MM.1S (cell line): ENCODE data around the gene PPL.

Experiments used
- DNase-seq: peaks from one replicate; pipeline ENCODE4 v3.0.0-alpha.2; 2015
- H2AFZ ChIP-seq: fragments of 300-600 bp; sonication (generic); 2 replicates; pipeline ENCODE4 v1.6.0; 2016; ENCODE audit warnings: antibody characterized with exemption, low read length
- H3F3A ChIP-seq: fragments of 300-600 bp; sonication (generic); 2 replicates; pipeline ENCODE4 v1.6.1; 2016; ENCODE audit warnings: mild to moderate bottlenecking, antibody characterized with exemption, low read length, moderate library complexity, mixed read lengths; ENCODE audit not compliant: insufficient read depth
- H3K27ac ChIP-seq: fragments of 300-600 bp; sonication (generic); 2 replicates; pipeline ENCODE4 v1.5.1; 2016; ENCODE audit warnings: mild to moderate bottlenecking, low read length
- H3K27me3 ChIP-seq: fragments of 300-600 bp; sonication (generic); replicated peaks from 2 replicates; pipeline ENCODE4 v1.6.0; 2016; ENCODE audit warnings: low read length; ENCODE audit not compliant: insufficient read depth
- H3K36me3 ChIP-seq: fragments of 300-600 bp; sonication (generic); replicated peaks from 2 replicates; pipeline ENCODE4 v1.6.1; 2016; ENCODE audit warnings: mild to moderate bottlenecking, low read length, mixed read lengths; ENCODE audit not compliant: insufficient read depth
- H3K4me1 ChIP-seq: fragments of 300-600 bp; sonication (generic); 2 replicates; pipeline ENCODE4 v1.6.1; 2016; ENCODE audit warnings: low read length, mixed read lengths
- H3K4me2 ChIP-seq: fragments of 300-600 bp; sonication (generic); 2 replicates; pipeline ENCODE4 v1.6.0; 2016; ENCODE audit warnings: low read depth, low read length
- H3K4me3 ChIP-seq: fragments of 300-600 bp; sonication (generic); 2 replicates; pipeline ENCODE4 v1.5.1; 2016; ENCODE audit warnings: low read length, mixed read lengths
- H3K79me2 ChIP-seq: fragments of 300-600 bp; sonication (generic); 2 replicates; pipeline ENCODE4 v1.6.1; 2016; ENCODE audit warnings: mixed run types, low read length, mixed read lengths
- H3K9ac ChIP-seq: fragments of 300-600 bp; sonication (generic); 2 replicates; pipeline ENCODE4 v1.6.1; 2016; ENCODE audit warnings: low read length, mixed read lengths
- H3K9me2 ChIP-seq: fragments of 300-600 bp; sonication (generic); replicated peaks from 2 replicates; pipeline ENCODE4 v1.6.1; 2016; ENCODE audit warnings: mild to moderate bottlenecking, low read length, mixed read lengths; ENCODE audit not compliant: insufficient read depth
- H3K9me3 ChIP-seq: fragments of 300-600 bp; sonication (generic); replicated peaks from 2 replicates; pipeline ENCODE4 v1.6.1; 2016; ENCODE audit warnings: mild to moderate bottlenecking, low read length, mixed read lengths; ENCODE audit not compliant: insufficient read depth
- H4K20me1 ChIP-seq: fragments of 300-600 bp; sonication (generic); 2 replicates; pipeline ENCODE4 v1.6.1; 2016; ENCODE audit warnings: mild to moderate bottlenecking, low read length, moderate library complexity, mixed read lengths; ENCODE audit not compliant: insufficient read depth
- EZH2 ChIP-seq: fragments of 300-600 bp; sonication (generic); optimal IDR thresholded peaks from 2 replicates; pipeline ENCODE3; 2017; ENCODE audit warnings: low read depth, mild to moderate bottlenecking, antibody characterized with exemption, low read length, mixed read lengths
- EZH2phosphoT487 ChIP-seq: fragments of 300-600 bp; sonication (generic); IDR thresholded peaks from 2 replicates; pipeline ENCODE4 v1.6.1; 2018; ENCODE audit warnings: antibody characterized with exemption, low read length
- TF ChIP-seq, protein P1 (sequence below): fragments of 300-600 bp; sonication (generic); IDR thresholded peaks from 2 replicates; pipeline ENCODE4 v1.5.1; 2016; ENCODE audit warnings: antibody characterized with exemption, low read length, mixed read lengths

PPL gene

DNA sequence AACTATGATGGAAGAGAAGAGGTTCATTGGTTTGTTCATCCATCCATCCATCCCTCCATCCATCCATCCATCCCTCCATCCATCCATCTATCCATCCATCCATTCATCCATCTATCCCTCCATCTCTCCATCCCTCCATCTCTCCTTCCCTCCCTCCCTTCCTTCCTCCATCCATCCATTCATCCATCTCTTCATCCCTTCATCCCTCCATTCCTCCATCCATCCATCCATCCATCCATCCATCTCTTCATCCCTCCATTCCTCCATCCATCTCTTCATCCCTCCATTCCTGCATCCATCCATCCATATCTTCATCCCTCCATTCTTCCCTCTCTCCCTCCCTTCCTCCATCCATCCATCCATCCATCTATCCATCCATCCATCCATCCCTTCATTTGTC lies 10.0 kb upstream of the PPL start:
- TF ChIP-seq EZH2 (no peak), EZH2phosphoT487 (no peak)
- TF ChIP-seq, protein P1, sequence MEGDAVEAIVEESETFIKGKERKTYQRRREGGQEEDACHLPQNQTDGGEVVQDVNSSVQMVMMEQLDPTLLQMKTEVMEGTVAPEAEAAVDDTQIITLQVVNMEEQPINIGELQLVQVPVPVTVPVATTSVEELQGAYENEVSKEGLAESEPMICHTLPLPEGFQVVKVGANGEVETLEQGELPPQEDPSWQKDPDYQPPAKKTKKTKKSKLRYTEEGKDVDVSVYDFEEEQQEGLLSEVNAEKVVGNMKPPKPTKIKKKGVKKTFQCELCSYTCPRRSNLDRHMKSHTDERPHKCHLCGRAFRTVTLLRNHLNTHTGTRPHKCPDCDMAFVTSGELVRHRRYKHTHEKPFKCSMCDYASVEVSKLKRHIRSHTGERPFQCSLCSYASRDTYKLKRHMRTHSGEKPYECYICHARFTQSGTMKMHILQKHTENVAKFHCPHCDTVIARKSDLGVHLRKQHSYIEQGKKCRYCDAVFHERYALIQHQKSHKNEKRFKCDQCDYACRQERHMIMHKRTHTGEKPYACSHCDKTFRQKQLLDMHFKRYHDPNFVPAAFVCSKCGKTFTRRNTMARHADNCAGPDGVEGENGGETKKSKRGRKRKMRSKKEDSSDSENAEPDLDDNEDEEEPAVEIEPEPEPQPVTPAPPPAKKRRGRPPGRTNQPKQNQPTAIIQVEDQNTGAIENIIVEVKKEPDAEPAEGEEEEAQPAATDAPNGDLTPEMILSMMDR, result no peak
- Histone ChIP-seq H3K9ac (no peak overlapping the region), H3K27me3 (peaks cover 34% of the 10 kb centered on the region), H3K9me2 (no peaks in the 10 kb centered on the region), H3K9me3 (no peaks in the 10 kb centered on the region), H3K4me2 (no peak overlapping the region), H3K4me1 (0 out of 2 replicates have a peak, but pooled peaks cover 4% of the 10 kb centered on the region), H3K4me3 (no peak overlapping the region), H4K20me1 (no peaks in the 10 kb centered on the region), H3K79me2 (no peaks in the 10 kb centered on the region), H3F3A (no peaks in the 10 kb centered on the region; the same call in 1 of the 2 replicates), H3K27ac (no peak overlapping the region), H3K36me3 (no peaks in the 10 kb centered on the region), H2AFZ (no peak overlapping the region)
- no peak for DNase-seq

DNA sequence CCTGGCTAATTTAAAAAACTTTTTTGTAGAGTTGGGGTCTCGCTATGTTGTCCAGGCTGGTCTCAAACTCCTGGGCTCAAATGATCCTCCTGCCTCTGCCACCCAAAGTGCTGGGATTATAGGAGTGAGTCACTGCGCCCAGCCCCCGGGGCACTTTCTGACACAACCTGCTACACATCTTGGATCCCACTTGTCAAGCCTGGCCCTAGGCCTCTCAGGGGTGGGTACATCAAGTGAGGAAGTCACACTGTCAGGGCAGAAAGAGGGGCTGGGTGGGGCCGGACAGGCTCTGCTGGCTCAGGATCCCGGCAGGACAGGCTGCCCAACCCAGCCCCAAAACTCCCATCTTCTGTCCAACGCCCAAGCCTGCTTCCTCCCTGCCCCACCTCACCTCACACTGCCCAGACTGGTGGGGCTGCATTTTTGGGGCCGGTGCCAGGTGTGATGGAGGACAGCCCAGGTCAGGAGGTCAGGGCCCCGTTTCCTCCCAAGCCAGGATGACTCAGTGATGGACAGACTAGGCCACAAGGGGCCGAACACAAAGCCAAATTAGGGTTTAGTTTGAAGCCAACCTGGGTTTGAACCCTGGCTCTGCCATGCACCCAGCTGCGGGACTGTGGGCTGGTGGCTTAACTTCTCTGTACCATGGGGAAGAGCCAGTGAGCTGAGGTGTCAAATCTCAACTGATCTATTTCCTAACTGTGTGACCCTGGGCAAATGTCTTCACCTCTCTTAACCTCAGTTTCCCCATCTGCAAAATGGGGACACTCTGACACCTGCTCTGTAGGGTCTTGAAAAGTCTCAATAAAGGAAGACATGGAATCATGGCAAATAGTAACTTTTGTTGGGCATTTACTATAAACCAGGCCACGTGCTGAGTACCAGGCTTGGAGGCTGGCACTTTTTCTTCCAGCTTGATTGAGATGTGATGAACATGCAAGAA lies 8.9 kb upstream of the PPL start:
- peaks cover 23% of the 10 kb centered on the region for H3K27me3 ChIP-seq
- H3K9me2 ChIP-seq, result no peaks in the 10 kb centered on the region
- no peaks in the 10 kb centered on the region for H3K36me3 ChIP-seq
- no peak overlapping the region for H3K4me3 ChIP-seq
- H3K27ac ChIP-seq, result no peak overlapping the region
- H3K9ac ChIP-seq, result no peak overlapping the region
- DNase-seq, result no peak
- H4K20me1 ChIP-seq, result no peaks in the 10 kb centered on the region
- H2AFZ ChIP-seq, result no peak overlapping the region
- no peaks in the 10 kb centered on the region for H3K9me3 ChIP-seq
- TF ChIP-seq EZH2phosphoT487 (no peak), EZH2 (no peak)
- TF ChIP-seq, protein P1, result no peak
- no peaks in the 10 kb centered on the region for H3K79me2 ChIP-seq
- H3F3A ChIP-seq, result no peaks in the 10 kb centered on the region; the same call in none of the 2 replicates
- H3K4me1 ChIP-seq, result peaks cover 11% of the 10 kb centered on the region
- no peak overlapping the region for H3K4me2 ChIP-seq

DNA sequence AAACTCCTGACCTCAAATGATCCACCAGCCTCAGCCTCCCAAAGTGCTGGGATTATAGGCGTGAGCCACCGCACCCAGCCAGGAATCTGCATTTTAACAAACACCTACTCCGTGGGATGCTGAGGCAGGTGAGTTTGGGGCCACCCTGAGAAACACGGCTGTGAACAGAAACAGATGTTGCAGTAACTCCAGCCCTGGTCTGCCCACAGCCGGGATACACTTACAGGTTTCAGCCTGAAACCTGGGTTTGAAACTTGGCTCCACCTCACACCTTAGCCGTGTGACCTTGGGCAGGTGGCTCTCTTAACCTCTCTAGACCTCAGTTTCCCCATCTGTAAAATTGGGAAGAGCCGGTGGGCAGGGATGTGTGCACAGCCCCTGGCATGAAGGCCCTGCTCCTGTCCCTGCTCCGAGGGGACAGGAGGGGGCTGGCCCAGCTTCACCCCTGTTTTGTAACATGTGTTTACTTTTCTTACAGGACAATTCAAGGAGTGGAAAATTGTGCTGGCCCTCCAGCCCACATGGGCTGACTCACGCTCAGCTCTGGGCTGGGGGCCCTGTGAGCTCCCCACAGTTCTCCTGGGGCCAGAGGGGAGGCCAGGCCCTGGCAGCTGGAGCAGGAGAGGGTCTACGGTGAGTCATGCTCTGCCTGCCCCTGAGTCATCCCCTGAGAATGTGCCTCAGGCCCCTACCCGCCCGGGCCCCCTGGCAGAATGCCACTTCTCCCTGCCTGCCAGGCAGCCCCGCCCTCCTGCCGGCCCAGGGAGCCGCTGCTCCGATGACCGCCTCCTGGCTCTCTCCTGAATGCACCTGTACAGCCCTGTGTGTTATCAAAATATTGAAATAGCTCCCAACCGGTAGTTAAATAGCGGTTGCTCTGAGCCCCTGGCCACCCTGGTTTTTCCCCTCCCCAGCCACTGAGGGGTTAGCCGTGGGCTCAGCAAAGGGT lies 7.7 kb upstream of the PPL start:
- DNase-seq, result no peak
- H3K36me3 ChIP-seq, result no peaks in the 10 kb centered on the region
- no peak overlapping the region for H2AFZ ChIP-seq
- no peaks in the 10 kb centered on the region; the same call in none of the 2 replicates for H3F3A ChIP-seq
- H3K9me2 ChIP-seq, result no peaks in the 10 kb centered on the region
- no peak overlapping the region for H3K4me2 ChIP-seq
- TF ChIP-seq, protein P1, result no peak
- no peak for TF ChIP-seq EZH2phosphoT487
- TF ChIP-seq EZH2, result no peak
- peaks cover 21% of the 10 kb centered on the region for H3K27me3 ChIP-seq
- no peaks in the 10 kb centered on the region for H4K20me1 ChIP-seq
- H3K4me3 ChIP-seq, result no peak overlapping the region
- H3K9ac ChIP-seq, result no peak overlapping the region
- H3K4me1 ChIP-seq, result peaks cover 17% of the 10 kb centered on the region
- H3K79me2 ChIP-seq, result no peaks in the 10 kb centered on the region
- H3K27ac ChIP-seq, result no peak overlapping the region
- no peaks in the 10 kb centered on the region for H3K9me3 ChIP-seq
